OCI-LY3 (cell line): ENCODE results near the gene SULT1C2.

ENCODE experiments used
- H2AFZ ChIP-seq: fragments of 200-600, 300-600 bp; shearing (Covaris generic); 2 replicates; pipeline ENCODE4 v1.6.0; 2014; ENCODE audit warnings: antibody characterized with exemption, low read depth, low read length
- H3K27ac ChIP-seq: fragments of 200-600, 300-600 bp; sonication (generic); 2 replicates; pipeline ENCODE4 v1.5.1; 2014; ENCODE audit warnings: mild to moderate bottlenecking, low read length, moderate library complexity, mixed read lengths
- H3K27me3 ChIP-seq: fragments of 200-600, 300-600 bp; sonication (generic); 2 replicates; pipeline ENCODE4 v1.6.1; 2014; ENCODE audit warnings: low read depth, low read length, mixed read lengths
- H3K36me3 ChIP-seq: fragments of 200-600, 300-600 bp; sonication (generic); replicated peaks from 2 replicates; pipeline ENCODE3; 2014; ENCODE audit warnings: low read depth, low read length, mixed read lengths
- H3K4me1 ChIP-seq: fragments of 300-600, 200-600 bp; sonication (generic); 2 replicates; pipeline ENCODE4 v1.6.1; 2014; ENCODE audit warnings: low read length, mixed read lengths
- H3K4me2 ChIP-seq: fragments of 200-600, 300-600 bp; sonication (generic); 2 replicates; pipeline ENCODE4 v1.6.1; 2014; ENCODE audit warnings: low read length, mixed read lengths
- H3K4me3 ChIP-seq: fragments of 300-600, 200-600 bp; sonication (generic); 2 replicates; pipeline ENCODE4 v1.5.1; 2014; ENCODE audit warnings: antibody characterized with exemption, mild to moderate bottlenecking, low read length, moderate library complexity
- H3K79me2 ChIP-seq: fragments of 300-600, 200-600 bp; shearing (Covaris generic); 2 replicates; pipeline ENCODE4 v1.6.1; 2014; ENCODE audit warnings: mild to moderate bottlenecking, low read length, mixed read lengths
- H3K9ac ChIP-seq: fragments of 300-600, 200-600 bp; shearing (Covaris generic); 2 replicates; pipeline ENCODE4 v1.6.0; 2014; ENCODE audit warnings: mild to moderate bottlenecking, low read length, moderate library complexity
- H3K9me3 ChIP-seq: fragments of 200-600, 300-600 bp; shearing (Covaris generic); 2 replicates; pipeline ENCODE4 v1.6.1; 2014; ENCODE audit warnings: low read length, mixed read lengths; ENCODE audit not compliant: insufficient read depth
- H4K20me1 ChIP-seq: fragments of 200-600, 300-600 bp; sonication (generic); 2 replicates; pipeline ENCODE4 v1.6.1; 2016; ENCODE audit warnings: low read length, mixed read lengths; ENCODE audit not compliant: insufficient read depth
- CTCF ChIP-seq: fragments of 200-600, 300-600 bp; sonication (generic); IDR thresholded peaks from 2 replicates; pipeline ENCODE4 v1.5.1; 2014; ENCODE audit warnings: antibody characterized with exemption, low read length, low read depth
- EZH2phosphoT487 ChIP-seq: fragments of 200-600 bp; shearing (Covaris generic); IDR thresholded peaks from 2 replicates; pipeline ENCODE4 v1.6.1; 2018; ENCODE audit warnings: antibody characterized with exemption, mixed run types, low read depth

SULT1C2 gene

GRCh38 chr2:108288534-108289106 is at the start of gene SULT1C2:
Gene SULT1C2, plus strand, starts transcription at chr2:108288895. Its CDS starts 4,773 bp downstream, at chr2:108293668.
- TF ChIP-seq CTCF (no peak), EZH2phosphoT487 (no peak)
- H3K27ac ChIP-seq: no peak within 1 kb of the TSS
- no peaks in the 10 kb centered on the region for H4K20me1 ChIP-seq
- no peak within 1 kb of the TSS for H3K9ac ChIP-seq
- no peak within 1 kb of the TSS for H2AFZ ChIP-seq
- H3K4me3 ChIP-seq: no peak within 1 kb of the TSS
- no peaks in the 10 kb centered on the region for H3K27me3 ChIP-seq
- H3K36me3 ChIP-seq: no peaks in the 10 kb centered on the region
- no peak within 1 kb of the TSS for H3K4me2 ChIP-seq
- no peaks in the 10 kb centered on the region for H3K9me3 ChIP-seq
- H3K4me1 ChIP-seq: no peaks in the 10 kb centered on the region
- H3K79me2 ChIP-seq: no peaks in the 10 kb centered on the region

GRCh38 chr2:108239786-108240185 is 48.9 kb upstream of the SULT1C2 start, which contains the start of gene SULT1C3:
Gene SULT1C3, plus strand, starts transcription at chr2:108239968. Its CDS starts 7,227 bp downstream, at chr2:108247195.
- no peak within 1 kb of the TSS for H3K4me2 ChIP-seq
- H4K20me1 ChIP-seq: no peaks in the 10 kb centered on the region
- H3K27ac ChIP-seq: no peak within 1 kb of the TSS
- no peak for TF ChIP-seq CTCF
- no peak for TF ChIP-seq EZH2phosphoT487
- H2AFZ ChIP-seq: no peak within 1 kb of the TSS
- no peaks in the 10 kb centered on the region for H3K9me3 ChIP-seq
- no peaks in the 10 kb centered on the region for H3K4me1 ChIP-seq
- no peaks in the 10 kb centered on the region for H3K36me3 ChIP-seq
- H3K79me2 ChIP-seq: no peaks in the 10 kb centered on the region
- H3K4me3 ChIP-seq: no peak within 1 kb of the TSS
- no peaks in the 10 kb centered on the region for H3K27me3 ChIP-seq
- no peak within 1 kb of the TSS for H3K9ac ChIP-seq

- Histone ChIP-seq H3K4me3 (no peak overlapping the region), H3K27ac (no peak overlapping the region), H3K27me3 (no peaks in the 10 kb centered on the region), H3K9ac (no peak overlapping the region), H3K79me2 (no peaks in the 10 kb centered on the region), H4K20me1 (no peaks in the 10 kb centered on the region), H3K4me2 (no peak overlapping the region), H2AFZ (no peak overlapping the region), H3K9me3 (no peaks in the 10 kb centered on the region), H3K4me1 (no peaks in the 10 kb centered on the region), H3K36me3 (no peaks in the 10 kb centered on the region)
- TF ChIP-seq CTCF: no peak
- no peak for TF ChIP-seq EZH2phosphoT487
These were observed 47.7 kb upstream of the SULT1C2 start for GRCh38 chr2:108240966-108241365.

- no peak for TF ChIP-seq CTCF
- TF ChIP-seq EZH2phosphoT487: no peak
- no peaks in the 10 kb centered on the region for H4K20me1 ChIP-seq
- H3K27ac ChIP-seq: no peak overlapping the region
- H3K27me3 ChIP-seq: no peaks in the 10 kb centered on the region
- no peak overlapping the region for H3K4me3 ChIP-seq
- H3K79me2 ChIP-seq: no peaks in the 10 kb centered on the region
- no peak overlapping the region for H3K4me2 ChIP-seq
- no peaks in the 10 kb centered on the region for H3K9me3 ChIP-seq
- no peak overlapping the region for H3K9ac ChIP-seq
- no peak overlapping the region for H2AFZ ChIP-seq
- no peaks in the 10 kb centered on the region for H3K4me1 ChIP-seq
- H3K36me3 ChIP-seq: no peaks in the 10 kb centered on the region
These were observed 45.1 kb upstream of the SULT1C2 start for GRCh38 chr2:108243566-108243965.
